Uterus (tissue), 4 donors: ENCODE results near the gene SLC7A6OS. TPM values are rescaled to one million over a fixed set of nuclear protein-coding genes. Genes with fewer than 3 reads are reported as not detected.

Experiments
- DNase-seq, 2 donors: peaks; one replicate each; pipeline ENCODE4 v3.0.0-alpha.2; 2019 to 2020
- H3K27ac ChIP-seq, 2 donors: fragments of 200-600 bp; sonication (generic); 1 replicate in 1 of 2; 2 replicates in 1 of 2; pipeline ENCODE4 v1.5.1; 2016 to 2018
- H3K27me3 ChIP-seq, 2 donors: fragments of 200-600 bp; sonication (generic); one replicate each; pipeline ENCODE4 v1.5.1; 2018 to 2019; ENCODE audit warnings: control low read depth in 1 of 2
- H3K36me3 ChIP-seq, 2 donors: fragments of 200-600 bp; sonication (generic); one replicate each; pipeline ENCODE4 v1.5.1; 2019; ENCODE audit warnings: control low read depth in 1 of 2
- H3K4me1 ChIP-seq, 2 donors: fragments of 200-600 bp; sonication (generic); one replicate each; pipeline ENCODE4 v1.5.1; 2018 to 2019; ENCODE audit warnings: control low read depth in 1 of 2
- H3K4me3 ChIP-seq, 2 donors: fragments of 200-600 bp; sonication (generic); 1 replicate in 1 of 2; 2 replicates in 1 of 2; pipeline ENCODE4 v1.5.1; 2018 to 2019; ENCODE audit warnings: mild to moderate bottlenecking in 1 of 2
- H3K9me3 ChIP-seq, 2 donors: fragments of 200-600 bp; sonication (generic); one replicate each; pipeline ENCODE4 v1.5.1; 2019; ENCODE audit warnings: control low read depth in 1 of 2
- POLR2A ChIP-seq, 2 donors: fragments of 450-650 bp; IDR thresholded peaks; one replicate each; pipeline ENCODE4 v1.6.1; 2016; ENCODE audit warnings: antibody characterized with exemption in 2 of 2, mild to moderate bottlenecking in 1 of 2, moderate library complexity in 1 of 2
- intact Hi-C: fragments of 100-400 bp; cut with DNase I; formaldehyde crosslinking; loops from one replicate; pipeline ENCODE4 v1.15.1; 2023; ENCODE audit warnings: low total_unique reads
- total RNA-seq, 4 donors: library from RNA; depleted of rRNA in 3 of 4; stranded (reverse); fragments of >200 nt in 3 of 4; gene quantifications; one replicate each; pipeline versions ENCODE4 v1.1.0 to v1.2.4, GENCODE V29; 2014 to 2023
- TF ChIP-seq, protein P1 (sequence below), 4 experiments: fragments of 200-600 bp in 2 of 4; fragments of 450-650 bp in 2 of 4; sonication (generic) in 2 of 4; IDR thresholded peaks; one replicate each; pipeline ENCODE4 v1.5.1; 2016 to 2019; ENCODE audit warnings: antibody characterized with exemption in 4 of 4, mild to moderate bottlenecking in 2 of 4, moderate library complexity in 1 of 4
- donor health status: DM: yes; HTN: yes; CAD: no.

SLC7A6OS gene
- total RNA-seq, 4 donors from 2014 or later, result 7.6 to 18.9 (median 13.4) TPM

DNA sequence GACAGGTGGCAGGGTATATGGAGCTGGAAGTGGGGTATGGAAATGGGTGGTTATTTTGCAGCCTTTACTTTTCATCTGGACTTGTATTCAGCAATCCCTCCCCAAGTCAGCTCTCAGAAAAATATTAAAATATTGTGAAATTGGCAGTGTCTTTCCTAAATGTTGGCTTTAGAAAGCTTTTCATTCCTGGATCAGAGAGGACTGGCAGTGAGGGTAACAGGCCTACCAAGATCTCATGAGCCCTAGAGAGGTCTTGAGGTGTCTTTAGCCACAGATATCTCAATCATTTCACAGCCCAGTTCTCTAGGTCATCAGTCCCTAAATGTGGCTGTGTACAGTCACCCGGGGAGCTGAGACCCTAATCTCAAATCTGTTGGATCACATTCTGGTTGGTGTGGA lies 22.5 kb downstream of the SLC7A6OS start:
- H3K27ac ChIP-seq, result peak overlapping the region in 1 of 2 donors; percentile 54
- H3K27me3 ChIP-seq, result no peaks in the 10 kb centered on the region
- no peak for TF ChIP-seq POLR2A (IDR thresholded peaks at IDR 0.05)
- TF ChIP-seq, protein P1, sequence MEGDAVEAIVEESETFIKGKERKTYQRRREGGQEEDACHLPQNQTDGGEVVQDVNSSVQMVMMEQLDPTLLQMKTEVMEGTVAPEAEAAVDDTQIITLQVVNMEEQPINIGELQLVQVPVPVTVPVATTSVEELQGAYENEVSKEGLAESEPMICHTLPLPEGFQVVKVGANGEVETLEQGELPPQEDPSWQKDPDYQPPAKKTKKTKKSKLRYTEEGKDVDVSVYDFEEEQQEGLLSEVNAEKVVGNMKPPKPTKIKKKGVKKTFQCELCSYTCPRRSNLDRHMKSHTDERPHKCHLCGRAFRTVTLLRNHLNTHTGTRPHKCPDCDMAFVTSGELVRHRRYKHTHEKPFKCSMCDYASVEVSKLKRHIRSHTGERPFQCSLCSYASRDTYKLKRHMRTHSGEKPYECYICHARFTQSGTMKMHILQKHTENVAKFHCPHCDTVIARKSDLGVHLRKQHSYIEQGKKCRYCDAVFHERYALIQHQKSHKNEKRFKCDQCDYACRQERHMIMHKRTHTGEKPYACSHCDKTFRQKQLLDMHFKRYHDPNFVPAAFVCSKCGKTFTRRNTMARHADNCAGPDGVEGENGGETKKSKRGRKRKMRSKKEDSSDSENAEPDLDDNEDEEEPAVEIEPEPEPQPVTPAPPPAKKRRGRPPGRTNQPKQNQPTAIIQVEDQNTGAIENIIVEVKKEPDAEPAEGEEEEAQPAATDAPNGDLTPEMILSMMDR (IDR thresholded peaks at IDR 0.05), result no peak
- no peaks in the 10 kb centered on the region for H3K36me3 ChIP-seq
- no peaks in the 10 kb centered on the region for H3K9me3 ChIP-seq
- no peaks in the 10 kb centered on the region for H3K4me1 ChIP-seq
- H3K4me3 ChIP-seq, result no peak overlapping the region
- intact Hi-C loops, result no loop called here
- no peak for DNase-seq

DNA sequence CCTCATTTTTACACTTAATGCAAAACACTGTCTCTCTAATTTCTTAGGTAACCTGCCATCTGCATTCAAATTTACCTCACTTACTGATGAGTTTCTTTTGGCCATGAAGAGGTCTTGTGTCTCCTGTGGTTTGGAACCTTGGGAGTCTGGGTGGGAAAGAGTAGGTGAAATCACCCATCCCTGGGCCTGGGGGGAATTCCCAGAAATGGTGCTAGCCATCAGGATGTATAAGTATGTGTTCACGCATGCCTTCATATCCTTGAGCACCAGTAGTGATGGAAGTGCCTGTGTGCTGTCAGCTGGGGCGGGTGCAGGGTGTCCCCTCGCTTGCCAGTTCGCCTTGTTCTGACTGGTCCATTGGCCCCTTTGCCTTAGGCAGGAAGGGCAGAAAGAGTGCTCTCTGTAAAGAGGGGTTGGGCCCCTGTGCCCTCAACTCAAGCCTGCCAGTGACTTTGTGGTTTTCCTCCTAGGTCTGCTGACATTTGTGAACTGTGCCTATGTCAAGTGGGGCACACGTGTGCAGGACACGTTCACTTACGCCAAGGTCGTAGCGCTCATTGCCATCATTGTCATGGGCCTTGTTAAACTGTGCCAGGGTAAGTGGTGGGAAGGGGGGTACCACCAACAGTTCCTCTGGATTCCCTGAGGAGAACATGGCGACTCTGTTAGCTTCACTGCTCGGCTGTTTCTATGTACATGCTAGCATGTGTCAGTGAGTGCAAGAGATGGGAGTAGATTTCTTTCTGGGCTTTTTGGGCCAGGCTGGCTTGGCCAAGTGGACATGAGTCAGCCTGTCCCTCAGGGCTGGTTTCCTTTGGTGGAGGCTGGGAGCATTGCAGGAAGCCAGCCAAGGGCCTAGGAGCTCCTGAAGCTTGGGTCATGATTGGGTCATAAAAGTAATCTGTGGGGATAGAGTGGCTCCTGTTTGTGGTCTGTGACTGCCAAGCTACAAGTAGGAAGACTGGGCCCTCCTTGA lies 23.2 kb downstream of the SLC7A6OS start:
- H3K27ac ChIP-seq, result peak overlapping the region in 1 of 2 donors; percentile 54
- H3K4me3 ChIP-seq, result no peak overlapping the region
- TF ChIP-seq POLR2A (IDR thresholded peaks at IDR 0.05), result no peak
- TF ChIP-seq, protein P1 (IDR thresholded peaks at IDR 0.05), result no peak
- H3K9me3 ChIP-seq, result no peaks in the 10 kb centered on the region
- no peaks in the 10 kb centered on the region for H3K4me1 ChIP-seq
- intact Hi-C loops, result no loop called here
- peak; percentile 48 to 58 for DNase-seq
- no peaks in the 10 kb centered on the region for H3K27me3 ChIP-seq
- H3K36me3 ChIP-seq, result no peaks in the 10 kb centered on the region

DNA sequence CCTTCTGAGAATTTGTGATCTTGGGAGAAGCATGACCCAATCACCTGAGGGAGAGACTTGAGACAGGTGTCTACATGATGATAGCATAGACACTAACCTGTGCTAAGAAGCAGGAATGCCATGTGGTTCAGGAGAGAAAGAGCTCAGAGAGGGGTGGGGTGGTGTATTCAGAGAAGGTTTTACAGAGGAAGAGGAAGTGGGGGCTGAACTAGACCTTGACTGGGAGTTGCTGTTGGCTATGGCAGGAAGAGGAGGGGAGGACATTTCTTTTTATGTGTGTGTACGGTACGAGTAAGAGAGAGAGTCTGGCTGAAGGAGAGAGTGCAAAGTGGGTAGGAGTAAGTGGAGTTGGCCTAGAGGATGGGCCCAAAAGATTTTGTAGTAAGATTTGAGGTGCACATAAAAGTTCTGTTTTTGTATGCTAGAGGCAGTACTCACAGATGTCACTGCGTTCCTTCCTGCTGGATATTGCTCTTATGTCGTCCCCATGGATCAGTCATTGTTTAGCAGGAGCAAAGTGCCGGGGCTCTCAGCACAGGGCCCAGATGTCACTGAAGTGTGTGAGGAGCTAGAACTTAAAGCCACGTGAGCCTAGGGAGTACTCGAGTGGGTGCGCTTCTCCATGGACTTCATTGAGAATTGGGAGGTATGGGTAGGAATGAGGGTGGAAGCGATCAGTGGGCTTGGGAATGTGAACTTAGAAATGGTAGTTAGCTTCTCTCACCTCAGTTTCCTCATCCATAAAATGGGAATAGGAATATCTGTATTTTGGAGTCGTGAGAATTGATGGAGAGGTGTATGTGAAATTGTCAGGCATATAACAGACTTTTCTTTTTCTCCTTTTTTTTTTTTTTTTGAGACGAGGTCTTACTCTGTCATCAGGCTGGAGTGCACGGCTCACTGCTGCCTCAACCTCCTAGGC lies 24.3 kb downstream of the SLC7A6OS start:
- DNase-seq, result no peak
- H3K36me3 ChIP-seq, result no peaks in the 10 kb centered on the region
- H3K4me3 ChIP-seq, result no peak overlapping the region
- H3K27ac ChIP-seq, result peak overlapping the region in 1 of 2 donors; percentile 37
- H3K9me3 ChIP-seq, result no peaks in the 10 kb centered on the region
- TF ChIP-seq, protein P1 (IDR thresholded peaks at IDR 0.05), result no peak
- TF ChIP-seq POLR2A (IDR thresholded peaks at IDR 0.05), result no peak
- intact Hi-C loops, result no loop called here
- no peaks in the 10 kb centered on the region for H3K4me1 ChIP-seq
- no peaks in the 10 kb centered on the region for H3K27me3 ChIP-seq

DNA sequence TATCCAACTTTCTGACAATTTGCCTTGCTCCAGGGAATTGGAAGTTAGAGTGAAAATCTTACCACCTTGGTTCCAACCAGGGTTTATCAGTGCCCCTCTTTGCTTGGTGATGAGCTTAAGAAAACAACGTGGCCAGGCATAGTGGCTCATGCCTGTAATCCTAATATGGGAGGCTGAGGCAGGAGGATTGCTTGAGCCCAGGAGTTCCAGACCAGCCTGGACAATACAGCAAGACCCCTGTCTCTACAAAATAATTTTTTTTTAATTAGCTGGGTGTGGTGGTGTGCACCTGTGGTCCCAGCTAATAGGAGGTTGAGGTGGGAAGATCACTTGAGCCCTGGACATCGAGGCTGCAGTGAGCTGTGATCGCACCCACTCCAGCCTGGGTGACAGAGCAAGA lies 25.1 kb downstream of the SLC7A6OS start:
- TF ChIP-seq, protein P1 (IDR thresholded peaks at IDR 0.05), result no peak
- TF ChIP-seq POLR2A (IDR thresholded peaks at IDR 0.05), result no peak
- Histone ChIP-seq H3K9me3 (no peaks in the 10 kb centered on the region), H3K4me3 (no peak overlapping the region), H3K27me3 (no peaks in the 10 kb centered on the region), H3K27ac (peak overlapping the region in 1 of 2 donors; percentile 9), H3K36me3 (no peaks in the 10 kb centered on the region), H3K4me1 (no peaks in the 10 kb centered on the region)
- DNase-seq, result no peak
- intact Hi-C loops, result no loop called here
